HEK293 (cell line): ENCODE measurements around the gene ALOX5AP.

Experiments used
- CTCF ChIP-seq: fragments of 450-650 bp; formaldehyde crosslinking; IDR thresholded peaks from 2 replicates; pipeline ENCODE4 v1.5.1; 2016; ENCODE audit warnings: missing biosample characterization, missing genetic modification characterization
- REPIN1 ChIP-seq: fragments of 450-650 bp; formaldehyde crosslinking; IDR thresholded peaks from 2 replicates; pipeline ENCODE4 v1.5.1; 2017; ENCODE audit warnings: missing biosample characterization, missing genetic modification characterization, low read depth
- ZBTB1 ChIP-seq: fragments of 450-650 bp; formaldehyde crosslinking; IDR thresholded peaks from 2 replicates; pipeline ENCODE4 v1.5.1; 2016; ENCODE audit warnings: missing biosample characterization, missing genetic modification characterization
- ZNF366 ChIP-seq: fragments of 450-650 bp; formaldehyde crosslinking; conservative IDR thresholded peaks from 2 replicates; pipeline ENCODE4 v1.5.1; 2016; ENCODE audit warnings: missing biosample characterization, missing genetic modification characterization
- ZNF501 ChIP-seq: fragments of 450-650 bp; formaldehyde crosslinking; IDR thresholded peaks from 2 replicates; pipeline ENCODE4 v1.5.1; 2016; ENCODE audit warnings: missing biosample characterization, missing genetic modification characterization
- ZNF776 ChIP-seq: fragments of 450-650 bp; formaldehyde crosslinking; IDR thresholded peaks from 2 replicates; pipeline ENCODE4 v1.5.0; 2017; ENCODE audit warnings: missing biosample characterization, missing genetic modification characterization, borderline replicate concordance
- ZNF830 ChIP-seq: fragments of 450-650 bp; IDR thresholded peaks from 2 replicates; pipeline ENCODE4 v1.5.0; 2018; ENCODE audit warnings: missing biosample characterization, missing genetic modification characterization, low read depth, mild to moderate bottlenecking, moderate library complexity

- TF ChIP-seq CTCF (tag by site-specific recombination) (no peak), ZBTB1 (tag by site-specific recombination) (no peak), ZNF776 (tag by site-specific recombination) (no peak), ZNF830 (tag by site-specific recombination) (no peak), REPIN1 (tag by site-specific recombination) (no peak), ZNF366 (tag by site-specific recombination) (no peak), ZNF501 (tag by site-specific recombination) (no peak)
Measured at GRCh38 chr13:30715372-30715756, 20.0 kb upstream of the ALOX5AP start.
